Suprapubic skin (tissue), 4 donors: ENCODE measurements around the gene HIRIP3. TPM values are rescaled to one million over a fixed set of nuclear protein-coding genes. Genes with fewer than 3 reads are reported as not detected.
A peak's percentile ranks its signal among the peaks of the same experiment; 100 is the strongest.

Experiments used
- DNase-seq, 2 donors: peaks; one replicate each; pipeline ENCODE4 v3.0.0-alpha.2; 2019; ENCODE audit warnings: low spot score in 2 of 2
- H3K27ac ChIP-seq: fragments of 200-600 bp; sonication (generic); one replicate; pipeline ENCODE4 v1.5.1; 2019
- H3K27me3 ChIP-seq: fragments of 200-600 bp; sonication (generic); one replicate; pipeline ENCODE4 v1.5.1; 2019
- H3K36me3 ChIP-seq: fragments of 200-600 bp; sonication (generic); one replicate; pipeline ENCODE4 v1.5.1; 2019
- H3K4me1 ChIP-seq: fragments of 200-600 bp; sonication (generic); one replicate; pipeline ENCODE4 v1.5.1; 2019
- H3K4me3 ChIP-seq: fragments of 200-600 bp; sonication (generic); one replicate; pipeline ENCODE4 v1.5.1; 2019; ENCODE audit warnings: mild to moderate bottlenecking
- H3K9me3 ChIP-seq: fragments of 200-600 bp; sonication (generic); one replicate; pipeline ENCODE4 v1.5.1; 2019
- EP300 ChIP-seq: sonication (generic); formaldehyde crosslinking; IDR thresholded peaks from one replicate; pipeline ENCODE4 v1.6.1; 2017; ENCODE audit warnings: antibody characterized with exemption
- POLR2A ChIP-seq, 2 donors: fragments of 450-650 bp; IDR thresholded peaks; one replicate each; pipeline ENCODE4 v1.6.1; 2017; ENCODE audit warnings: antibody characterized with exemption in 2 of 2, mild to moderate bottlenecking in 2 of 2, moderate library complexity in 2 of 2
- POLR2AphosphoS5 ChIP-seq, 3 donors: sonication (generic); formaldehyde crosslinking; IDR thresholded peaks; one replicate each; pipeline ENCODE4 v1.6.1; 2017; ENCODE audit warnings: antibody characterized with exemption in 3 of 3
- WGBS: methylation state at CpG from one replicate; pipeline ENCODE4 v1.1.5; 2018; 5-methylcytosine and 5-hydroxymethylcytosine counted together
- total RNA-seq, 4 donors: library from RNA; depleted of rRNA; stranded (reverse); fragments of >200 nt; gene quantifications; one replicate each; pipeline ENCODE4 v1.1.0, GENCODE V29; 2016
- TF ChIP-seq, protein P1 (sequence below), 2 donors: fragments of 200-600 bp in 1 of 2; fragments of 450-650 bp in 1 of 2; sonication (generic) in 1 of 2; IDR thresholded peaks; one replicate each; pipeline ENCODE4 v1.5.1; 2016 to 2019; ENCODE audit warnings: antibody characterized with exemption in 2 of 2, mild to moderate bottlenecking in 1 of 2, moderate library complexity in 1 of 2

Gene HIRIP3
- total RNA-seq, 4 donors from 2014 or later, result 14.6 to 29.3 (median 21.7) TPM

DNA sequence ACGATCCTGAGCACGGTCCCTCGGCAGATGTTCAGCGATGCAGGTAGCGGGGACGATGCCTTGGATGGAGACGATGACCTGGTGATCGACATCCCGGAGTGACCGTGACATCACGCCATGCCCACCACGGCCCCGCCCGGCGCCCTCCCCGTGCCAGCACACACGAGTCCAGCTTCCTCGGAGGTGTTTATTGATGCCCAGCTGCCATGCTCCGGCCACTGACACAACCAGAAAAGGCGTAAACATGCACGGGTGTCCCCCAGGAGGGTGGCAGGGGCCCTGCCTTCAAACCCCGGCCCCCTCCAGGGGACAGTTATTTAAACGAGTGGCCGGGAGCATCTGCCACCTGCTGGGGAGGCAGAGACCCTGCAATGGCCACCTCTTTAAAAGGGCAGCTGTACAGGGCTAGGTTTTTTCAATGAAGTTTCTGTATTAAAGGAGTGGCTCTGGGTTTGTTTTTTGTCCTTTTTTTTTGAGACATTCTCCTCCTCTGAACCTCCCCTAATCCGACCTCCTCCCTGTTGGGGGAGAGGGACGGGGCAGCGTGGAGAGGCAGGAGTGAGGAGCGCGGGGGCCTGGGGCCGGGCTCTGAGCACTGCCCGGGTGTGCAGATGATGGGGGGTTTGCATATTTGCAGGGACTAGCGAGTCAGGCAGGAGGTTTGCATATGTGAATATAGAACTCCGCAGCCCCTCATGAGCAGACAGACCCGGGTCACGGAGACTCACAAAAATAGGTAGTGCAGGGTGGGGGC, 10.1 kb upstream of the HIRIP3 start:
- no peaks in the 10 kb centered on the region for H3K9me3 ChIP-seq
- peaks cover 21% of the 10 kb centered on the region for H3K27me3 ChIP-seq
- H3K4me1 ChIP-seq, result peaks cover 10% of the 10 kb centered on the region
- H3K36me3 ChIP-seq, result peaks cover 31% of the 10 kb centered on the region
- no peak overlapping the region for H3K4me3 ChIP-seq
- no peak for DNase-seq
- no peak overlapping the region for H3K27ac ChIP-seq
- 55% methylated on average over 17 of the region's 35 CpGs for WGBS
- TF ChIP-seq EP300, result no peak
- TF ChIP-seq, protein P1, sequence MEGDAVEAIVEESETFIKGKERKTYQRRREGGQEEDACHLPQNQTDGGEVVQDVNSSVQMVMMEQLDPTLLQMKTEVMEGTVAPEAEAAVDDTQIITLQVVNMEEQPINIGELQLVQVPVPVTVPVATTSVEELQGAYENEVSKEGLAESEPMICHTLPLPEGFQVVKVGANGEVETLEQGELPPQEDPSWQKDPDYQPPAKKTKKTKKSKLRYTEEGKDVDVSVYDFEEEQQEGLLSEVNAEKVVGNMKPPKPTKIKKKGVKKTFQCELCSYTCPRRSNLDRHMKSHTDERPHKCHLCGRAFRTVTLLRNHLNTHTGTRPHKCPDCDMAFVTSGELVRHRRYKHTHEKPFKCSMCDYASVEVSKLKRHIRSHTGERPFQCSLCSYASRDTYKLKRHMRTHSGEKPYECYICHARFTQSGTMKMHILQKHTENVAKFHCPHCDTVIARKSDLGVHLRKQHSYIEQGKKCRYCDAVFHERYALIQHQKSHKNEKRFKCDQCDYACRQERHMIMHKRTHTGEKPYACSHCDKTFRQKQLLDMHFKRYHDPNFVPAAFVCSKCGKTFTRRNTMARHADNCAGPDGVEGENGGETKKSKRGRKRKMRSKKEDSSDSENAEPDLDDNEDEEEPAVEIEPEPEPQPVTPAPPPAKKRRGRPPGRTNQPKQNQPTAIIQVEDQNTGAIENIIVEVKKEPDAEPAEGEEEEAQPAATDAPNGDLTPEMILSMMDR (IDR thresholded peaks at IDR 0.05), result peak; percentile 55 to 84

DNA sequence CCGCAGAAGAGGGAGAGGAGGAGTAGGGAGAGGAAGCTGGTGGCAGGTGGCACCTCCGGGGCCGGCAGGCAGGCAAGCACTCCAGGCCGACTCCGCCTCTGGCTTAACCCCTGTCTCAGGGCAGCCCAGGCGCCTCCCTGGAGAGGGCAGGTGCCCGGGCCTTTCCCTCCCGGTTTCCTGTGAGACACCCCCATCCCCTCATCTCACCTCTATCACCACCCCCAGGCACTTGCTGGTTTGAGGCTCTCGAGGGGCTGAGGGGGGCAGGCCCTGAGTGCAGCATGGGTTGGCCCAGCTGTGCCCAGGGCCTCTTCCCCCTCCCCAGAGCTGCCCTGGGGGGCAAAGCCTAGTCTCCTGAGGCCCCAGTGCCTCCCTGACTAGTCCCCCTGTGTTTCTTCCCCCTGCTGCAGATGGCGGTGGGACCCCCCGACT, 9.4 kb upstream of the HIRIP3 start:
- TF ChIP-seq POLR2A (IDR thresholded peaks at IDR 0.05), result no peak
- TF ChIP-seq, protein P1 (IDR thresholded peaks at IDR 0.05), result no peak
- H3K36me3 ChIP-seq, result peaks cover 38% of the 10 kb centered on the region
- no peak overlapping the region for H3K27ac ChIP-seq

DNA sequence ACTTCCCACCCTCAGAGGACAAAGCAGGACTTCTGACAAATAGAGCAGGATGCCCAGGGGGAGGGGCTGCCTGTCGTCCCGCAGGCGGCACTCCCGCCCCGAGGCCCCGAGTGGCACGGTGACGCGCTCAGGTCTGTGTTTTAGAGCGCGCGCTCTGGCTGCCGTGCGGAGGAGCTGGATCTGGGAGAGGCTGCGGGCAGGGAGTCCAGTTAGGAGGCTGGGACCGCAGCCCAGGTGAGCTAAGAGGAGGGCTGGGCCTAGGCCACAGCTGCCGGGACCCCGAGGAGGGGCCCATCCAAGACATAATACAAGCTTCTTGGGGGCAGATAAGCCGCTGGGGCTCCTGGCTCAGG, 9.0 kb upstream of the HIRIP3 start:
- peaks cover 42% of the 10 kb centered on the region for H3K36me3 ChIP-seq
- H3K4me3 ChIP-seq, result no peak overlapping the region
- TF ChIP-seq POLR2AphosphoS5 (IDR thresholded peaks at IDR 0.05) (no peak), POLR2A (IDR thresholded peaks at IDR 0.05) (no peak), EP300 (no peak)
- TF ChIP-seq, protein P1 (IDR thresholded peaks at IDR 0.05), result no peak
- H3K4me1 ChIP-seq, result no peaks in the 10 kb centered on the region
- no peaks in the 10 kb centered on the region for H3K9me3 ChIP-seq
- H3K27me3 ChIP-seq, result peaks cover 10% of the 10 kb centered on the region
- no peak for DNase-seq
- H3K27ac ChIP-seq, result no peak overlapping the region
- WGBS, result 57% methylated on average over 8 of the region's 19 CpGs

More for the DNA sequence above, 9.4 kb upstream of the HIRIP3 start:
- no peak for DNase-seq
- 50% methylated on average over 2 of the region's 11 CpGs for WGBS
- Histone ChIP-seq H3K4me3 (no peak overlapping the region), H3K4me1 (peaks cover 4% of the 10 kb centered on the region), H3K27me3 (peaks cover 14% of the 10 kb centered on the region), H3K9me3 (no peaks in the 10 kb centered on the region)

DNA sequence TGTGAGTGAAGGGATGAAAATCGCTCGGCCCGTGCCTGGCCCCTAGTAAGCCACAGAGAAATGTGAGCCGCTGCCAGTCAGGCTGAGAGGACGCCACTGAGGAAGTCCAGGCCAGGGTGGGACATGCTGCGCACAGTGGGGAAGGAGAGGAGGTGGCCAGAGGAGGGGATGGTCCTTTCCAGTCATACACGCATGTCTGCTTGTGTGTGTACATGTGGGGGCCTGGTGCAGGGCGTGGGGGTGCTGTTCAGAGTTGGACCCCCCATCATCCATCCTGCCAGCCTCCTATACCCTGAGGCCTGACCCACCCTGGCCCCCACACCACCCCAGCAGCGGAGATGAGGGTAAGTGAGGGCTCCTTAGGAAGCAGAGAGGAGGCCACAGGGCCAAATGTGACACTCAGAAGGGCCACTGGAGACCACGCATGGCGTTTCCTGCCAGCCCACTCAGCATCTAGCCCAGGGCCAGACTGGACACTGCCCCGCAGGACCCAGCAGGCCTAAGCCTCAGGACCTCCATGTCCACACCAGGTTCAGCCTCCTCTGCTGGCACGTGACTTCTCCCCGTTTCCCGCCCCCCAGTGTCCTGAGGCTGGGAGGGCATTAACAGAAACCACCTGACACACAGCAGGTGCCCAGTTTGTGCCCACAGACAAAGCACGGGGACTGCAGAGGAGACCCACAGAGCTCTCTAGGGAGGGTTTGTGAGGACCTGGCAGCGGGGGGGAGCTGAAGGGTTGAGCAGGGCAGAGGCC, 8.4 kb upstream of the HIRIP3 start:
- 88% methylated on average over 15 of the region's 17 CpGs for WGBS
- Histone ChIP-seq H3K4me1 (no peaks in the 10 kb centered on the region), H3K27ac (no peak overlapping the region), H3K36me3 (peaks cover 46% of the 10 kb centered on the region), H3K9me3 (no peaks in the 10 kb centered on the region), H3K4me3 (no peak overlapping the region), H3K27me3 (peaks cover 5% of the 10 kb centered on the region)
- TF ChIP-seq POLR2AphosphoS5 (IDR thresholded peaks at IDR 0.05), result no peak
- TF ChIP-seq, protein P1 (IDR thresholded peaks at IDR 0.05), result no peak
- no peak for TF ChIP-seq EP300
- TF ChIP-seq POLR2A (IDR thresholded peaks at IDR 0.05), result no peak
- no peak for DNase-seq

DNA sequence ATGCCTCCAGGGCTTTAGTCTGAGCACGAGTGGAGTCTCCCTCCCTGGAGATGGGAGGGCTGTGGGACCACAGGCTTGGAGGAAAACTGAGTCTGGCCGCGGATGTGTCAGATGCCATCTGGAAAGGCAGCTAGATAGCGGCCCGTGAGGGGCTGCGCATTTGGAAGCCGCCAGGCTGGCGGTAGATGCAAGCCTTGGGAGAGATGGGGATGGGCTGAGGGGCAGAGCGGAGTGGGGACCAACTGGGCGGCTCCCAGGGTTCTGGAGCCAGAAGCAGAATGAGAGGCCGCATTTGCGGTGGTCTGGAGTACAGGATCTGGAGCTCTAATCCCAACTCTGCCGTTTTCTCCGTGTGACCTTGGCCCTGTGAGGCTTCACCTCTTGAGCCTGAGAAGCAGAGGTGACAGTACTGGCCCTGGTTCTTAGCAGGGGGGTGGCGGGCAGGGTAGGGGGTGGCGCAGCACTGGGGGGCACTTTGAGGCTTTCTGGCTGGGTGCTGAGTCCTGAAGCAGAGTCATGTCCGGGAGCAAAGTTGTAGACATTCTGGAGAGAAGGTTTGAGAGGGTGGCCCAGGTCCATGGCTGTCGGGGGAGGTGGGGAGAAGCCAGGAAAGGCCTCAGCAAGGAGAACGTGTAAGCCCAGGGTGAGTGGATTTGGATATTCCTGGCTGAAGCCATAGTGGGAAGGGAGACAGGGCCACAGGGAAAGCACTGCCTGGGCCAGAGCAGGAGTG, 7.4 kb upstream of the HIRIP3 start:
- H3K36me3 ChIP-seq, result peaks cover 46% of the 10 kb centered on the region
- WGBS, result 84% methylated on average over 19 of the region's 19 CpGs
- TF ChIP-seq POLR2A (IDR thresholded peaks at IDR 0.05), result no peak
- no peak for TF ChIP-seq EP300
- TF ChIP-seq, protein P1 (IDR thresholded peaks at IDR 0.05), result no peak
- no peak for TF ChIP-seq POLR2AphosphoS5 (IDR thresholded peaks at IDR 0.05)

More for the DNA sequence above, 7.4 kb upstream of the HIRIP3 start:
- Histone ChIP-seq H3K4me1 (no peaks in the 10 kb centered on the region), H3K27me3 (no peaks in the 10 kb centered on the region), H3K9me3 (no peaks in the 10 kb centered on the region), H3K4me3 (no peak overlapping the region), H3K27ac (no peak overlapping the region)
- no peak for DNase-seq
